Measurements from ENCODE around the gene MYO1H.
A peak's percentile ranks its signal among the peaks of the same experiment; 100 is the strongest.

MYO1H gene

DNA sequence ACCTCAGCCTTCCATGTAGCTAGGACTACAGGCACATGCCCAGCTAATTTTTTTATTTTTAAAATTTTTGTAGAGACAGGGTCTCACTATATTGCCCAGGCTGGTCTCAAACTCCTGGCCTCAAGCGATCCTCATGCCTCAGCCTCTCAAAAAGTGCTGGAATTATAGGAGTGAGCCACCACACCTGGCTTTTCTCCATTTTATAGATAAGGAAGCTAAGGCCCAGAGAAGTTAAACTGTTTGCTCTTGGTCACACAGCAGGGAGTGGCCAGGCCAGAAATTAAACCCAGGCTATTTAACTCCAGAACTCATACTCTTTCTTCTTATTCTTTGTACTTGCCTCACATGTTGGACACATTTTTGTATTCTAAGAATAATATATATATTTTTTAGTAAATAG is 146.2 kb downstream of the MYO1H start:
- DNase-seq = no peak

DNA sequence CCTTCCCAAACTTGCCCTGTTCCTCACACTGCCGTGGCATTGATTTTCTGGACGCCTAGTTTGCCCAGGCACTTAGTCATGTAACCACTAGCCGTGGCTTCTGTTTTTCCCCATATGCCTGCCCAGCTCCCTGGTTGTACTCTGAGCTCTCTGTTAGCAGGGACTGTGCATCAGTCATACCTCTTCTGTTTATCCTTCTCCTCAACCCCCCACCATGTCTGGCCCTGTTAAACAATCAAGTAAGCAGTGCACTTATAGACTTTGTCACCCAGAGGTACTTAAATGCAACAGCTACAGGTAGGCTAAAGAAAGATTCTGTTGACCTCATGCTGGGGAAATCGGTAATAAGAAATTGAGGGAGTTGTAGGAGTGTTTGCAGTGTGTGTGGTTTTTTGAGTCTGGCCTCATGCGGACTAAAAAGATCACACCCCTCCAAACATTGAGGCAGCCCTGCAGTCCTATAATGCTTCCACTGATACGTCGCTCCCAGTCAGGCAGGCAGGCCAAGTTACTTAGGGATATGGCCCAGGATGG is 146.7 kb downstream of the MYO1H start:
- no peak for DNase-seq

DNA sequence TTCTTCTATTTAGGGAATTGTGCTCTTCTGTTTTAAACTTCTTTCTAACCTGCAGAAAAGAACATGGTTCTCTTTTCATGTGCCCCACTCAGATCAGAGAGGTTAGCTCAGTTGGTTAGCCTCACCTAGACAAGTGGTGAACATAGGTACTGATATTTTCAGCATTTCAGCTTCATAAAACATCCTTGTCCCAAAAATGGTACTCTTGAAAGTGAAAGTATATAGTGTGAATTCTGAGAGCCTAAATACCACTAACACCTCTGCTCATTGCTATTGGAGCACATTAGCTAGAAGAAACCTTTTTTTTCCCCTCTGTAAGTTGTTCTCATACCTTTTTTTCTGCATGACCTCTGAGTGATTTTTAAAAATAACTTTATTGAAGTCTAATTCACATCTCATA is 147.3 kb downstream of the MYO1H start:
- DNase-seq = peak in 1 of 5 experiments; percentile 10

DNA sequence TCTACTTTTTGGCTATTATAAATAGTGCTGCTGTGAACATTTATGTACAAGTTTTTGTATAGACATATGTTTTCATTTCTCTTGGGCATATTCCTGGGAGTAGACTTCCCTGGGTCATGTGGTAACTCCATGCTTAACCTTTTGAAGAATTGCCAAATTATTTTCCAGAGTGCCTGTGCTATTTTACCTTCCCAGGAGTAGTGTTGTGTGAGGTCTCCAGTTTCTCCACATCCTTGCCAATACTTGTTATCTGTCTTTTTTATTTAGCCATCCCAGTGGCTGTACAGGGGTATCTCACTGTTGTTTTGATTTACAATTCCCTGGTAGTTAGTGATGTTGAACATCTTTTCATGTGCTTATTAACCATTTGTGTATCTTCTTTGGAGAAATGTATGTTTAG is 148.6 kb downstream of the MYO1H start:
- no peak for DNase-seq

DNA sequence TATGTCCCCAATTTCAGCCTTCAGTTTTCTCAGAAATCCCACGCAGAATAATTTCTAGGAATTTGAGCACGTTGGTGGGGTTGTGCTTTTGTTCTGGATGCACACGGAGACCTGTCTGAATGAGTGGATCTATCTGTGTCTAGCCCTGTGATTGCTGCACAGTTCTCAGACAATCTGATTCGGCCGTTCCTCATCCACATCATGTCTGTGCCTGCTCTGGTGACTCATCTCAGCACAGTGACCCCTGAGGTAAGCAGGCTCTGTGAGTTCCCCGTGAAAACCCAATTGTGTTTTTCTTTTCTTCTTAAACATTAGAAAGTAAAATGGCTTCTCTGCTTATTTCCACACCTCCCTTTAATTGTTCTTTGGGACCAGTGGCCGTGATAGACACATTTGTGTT is 150.0 kb downstream of the MYO1H start:
- DNase-seq = no peak
